Suprapubic skin (tissue), 4 donors: Measurements from ENCODE around the gene TRIM40. TPM values are rescaled to one million over a fixed set of nuclear protein-coding genes. Genes with fewer than 3 reads are reported as not detected.

Source experiments
- DNase-seq, 2 donors: peaks; one replicate each; pipeline ENCODE4 v3.0.0-alpha.2; 2019; ENCODE audit warnings: low spot score in 2 of 2
- H3K27ac ChIP-seq: fragments of 200-600 bp; sonication (generic); one replicate; pipeline ENCODE4 v1.5.1; 2019
- H3K27me3 ChIP-seq: fragments of 200-600 bp; sonication (generic); one replicate; pipeline ENCODE4 v1.5.1; 2019
- H3K36me3 ChIP-seq: fragments of 200-600 bp; sonication (generic); one replicate; pipeline ENCODE4 v1.5.1; 2019
- H3K4me1 ChIP-seq: fragments of 200-600 bp; sonication (generic); one replicate; pipeline ENCODE4 v1.5.1; 2019
- H3K4me3 ChIP-seq: fragments of 200-600 bp; sonication (generic); one replicate; pipeline ENCODE4 v1.5.1; 2019; ENCODE audit warnings: mild to moderate bottlenecking
- H3K9me3 ChIP-seq: fragments of 200-600 bp; sonication (generic); one replicate; pipeline ENCODE4 v1.5.1; 2019
- EP300 ChIP-seq: sonication (generic); formaldehyde crosslinking; IDR thresholded peaks from one replicate; pipeline ENCODE4 v1.6.1; 2017; ENCODE audit warnings: antibody characterized with exemption
- POLR2A ChIP-seq, 2 donors: fragments of 450-650 bp; IDR thresholded peaks; one replicate each; pipeline ENCODE4 v1.6.1; 2017; ENCODE audit warnings: antibody characterized with exemption in 2 of 2, mild to moderate bottlenecking in 2 of 2, moderate library complexity in 2 of 2
- POLR2AphosphoS5 ChIP-seq, 3 donors: sonication (generic); formaldehyde crosslinking; IDR thresholded peaks; one replicate each; pipeline ENCODE4 v1.6.1; 2017; ENCODE audit warnings: antibody characterized with exemption in 3 of 3
- WGBS: methylation state at CpG from one replicate; pipeline ENCODE4 v1.1.5; 2018; 5-methylcytosine and 5-hydroxymethylcytosine counted together
- total RNA-seq, 4 donors: library from RNA; depleted of rRNA; stranded (reverse); fragments of >200 nt; gene quantifications; one replicate each; pipeline ENCODE4 v1.1.0, GENCODE V29; 2016
- TF ChIP-seq, protein P1 (sequence below), 2 donors: fragments of 200-600 bp in 1 of 2; fragments of 450-650 bp in 1 of 2; sonication (generic) in 1 of 2; IDR thresholded peaks; one replicate each; pipeline ENCODE4 v1.5.1; 2016 to 2019; ENCODE audit warnings: antibody characterized with exemption in 2 of 2, mild to moderate bottlenecking in 1 of 2, moderate library complexity in 1 of 2

The TRIM40 gene
- total RNA-seq, 4 donors from 2014 or later = not detected

DNA sequence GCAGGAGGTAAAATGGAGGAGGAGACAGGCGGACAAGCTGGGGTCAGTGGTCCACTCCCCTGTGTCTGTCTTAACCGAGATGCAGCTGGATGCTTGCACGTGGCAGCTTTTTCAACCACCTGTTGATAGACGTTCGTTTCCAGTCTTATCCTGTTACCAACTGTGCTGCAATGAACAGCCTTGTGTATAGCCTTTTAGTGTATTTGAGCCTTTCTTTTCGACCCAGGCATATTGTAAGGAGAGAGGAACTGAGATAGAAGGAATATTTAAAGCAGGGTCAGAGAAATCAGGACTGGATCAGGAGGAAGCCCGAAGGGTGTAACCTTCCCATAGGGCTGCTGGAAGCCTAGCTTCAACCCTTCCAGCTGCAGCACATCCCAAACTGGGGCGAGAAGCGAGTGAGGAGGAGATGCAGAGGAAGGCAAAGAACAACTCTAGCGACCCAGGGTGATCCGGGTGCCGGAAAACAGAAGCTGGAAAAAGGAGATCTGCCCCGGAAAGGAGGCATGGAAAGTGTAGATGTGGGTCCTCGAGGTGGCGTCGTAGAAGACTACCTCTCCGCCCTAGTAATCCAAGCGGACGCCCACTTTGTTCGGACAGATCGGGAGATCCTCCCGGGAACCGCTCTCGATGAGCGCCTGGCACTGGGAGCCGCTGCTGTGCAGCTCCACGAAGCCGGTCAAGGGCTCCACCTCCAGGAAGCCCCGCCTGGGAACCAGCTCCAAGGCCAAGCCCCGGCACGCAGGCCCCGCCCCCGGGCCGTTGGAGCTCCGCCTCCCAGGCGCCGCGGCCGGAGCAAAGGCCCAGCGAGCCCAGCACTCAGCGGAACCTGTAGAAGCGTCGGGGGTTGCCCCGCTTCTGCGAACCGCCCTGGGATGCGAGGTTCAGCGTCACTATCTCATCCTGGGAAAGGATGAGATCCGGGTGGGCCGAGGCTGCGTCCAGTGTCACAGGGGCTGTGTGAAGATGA, 34.2 kb upstream of the TRIM40 start:
- Histone ChIP-seq H3K4me1 (peaks cover 36% of the 10 kb centered on the region), H3K9me3 (no peaks in the 10 kb centered on the region), H3K27me3 (peaks cover 27% of the 10 kb centered on the region), H3K27ac (peak overlapping the region; percentile 60), H3K4me3 (peak overlapping the region; percentile 46), H3K36me3 (no peaks in the 10 kb centered on the region)
- peak; percentile 91 to 93 for DNase-seq
- TF ChIP-seq POLR2A (IDR thresholded peaks at IDR 0.05) (no peak), EP300 (no peak), POLR2AphosphoS5 (IDR thresholded peaks at IDR 0.05) (no peak)
- TF ChIP-seq, protein P1, sequence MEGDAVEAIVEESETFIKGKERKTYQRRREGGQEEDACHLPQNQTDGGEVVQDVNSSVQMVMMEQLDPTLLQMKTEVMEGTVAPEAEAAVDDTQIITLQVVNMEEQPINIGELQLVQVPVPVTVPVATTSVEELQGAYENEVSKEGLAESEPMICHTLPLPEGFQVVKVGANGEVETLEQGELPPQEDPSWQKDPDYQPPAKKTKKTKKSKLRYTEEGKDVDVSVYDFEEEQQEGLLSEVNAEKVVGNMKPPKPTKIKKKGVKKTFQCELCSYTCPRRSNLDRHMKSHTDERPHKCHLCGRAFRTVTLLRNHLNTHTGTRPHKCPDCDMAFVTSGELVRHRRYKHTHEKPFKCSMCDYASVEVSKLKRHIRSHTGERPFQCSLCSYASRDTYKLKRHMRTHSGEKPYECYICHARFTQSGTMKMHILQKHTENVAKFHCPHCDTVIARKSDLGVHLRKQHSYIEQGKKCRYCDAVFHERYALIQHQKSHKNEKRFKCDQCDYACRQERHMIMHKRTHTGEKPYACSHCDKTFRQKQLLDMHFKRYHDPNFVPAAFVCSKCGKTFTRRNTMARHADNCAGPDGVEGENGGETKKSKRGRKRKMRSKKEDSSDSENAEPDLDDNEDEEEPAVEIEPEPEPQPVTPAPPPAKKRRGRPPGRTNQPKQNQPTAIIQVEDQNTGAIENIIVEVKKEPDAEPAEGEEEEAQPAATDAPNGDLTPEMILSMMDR (IDR thresholded peaks at IDR 0.05) = no peak
- 3% methylated on average over 45 of the region's 51 CpGs for WGBS

DNA sequence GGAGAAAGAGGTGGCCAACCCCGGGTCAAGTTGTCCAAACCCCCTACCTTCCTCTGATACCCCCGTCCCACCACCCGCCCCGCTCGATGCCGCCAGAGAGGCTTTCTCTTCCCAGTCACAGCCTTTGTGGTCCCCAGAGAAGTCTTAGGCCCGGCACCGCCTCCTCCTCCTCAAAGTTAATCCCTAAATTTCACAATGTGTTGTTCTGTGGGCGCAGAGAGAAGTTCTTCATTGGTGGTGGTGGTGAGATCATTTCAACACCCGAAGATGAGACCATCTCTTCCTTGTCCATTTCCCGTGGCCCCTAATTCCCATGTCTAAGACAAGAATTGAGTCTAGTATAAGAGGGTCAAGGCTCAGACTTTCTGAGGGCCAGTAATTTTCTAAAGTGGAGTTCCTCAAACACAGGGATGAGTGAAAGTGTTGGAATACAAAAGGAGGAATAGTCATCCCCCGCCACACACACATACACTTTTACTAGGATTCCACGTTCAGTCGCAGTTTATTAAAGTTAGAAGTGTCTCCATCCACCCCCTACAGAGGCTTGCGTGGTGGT, 33.4 kb upstream of the TRIM40 start:
- peak in 1 of 2 donors; percentile 88 for DNase-seq
- no peaks in the 10 kb centered on the region for H3K36me3 ChIP-seq
- 37% methylated on average over 14 of the region's 15 CpGs for WGBS
- H3K27ac ChIP-seq = peak overlapping the region; percentile 39
- peaks cover 33% of the 10 kb centered on the region for H3K27me3 ChIP-seq
- TF ChIP-seq EP300 (no peak), POLR2AphosphoS5 (IDR thresholded peaks at IDR 0.05) (no peak), POLR2A (IDR thresholded peaks at IDR 0.05) (no peak)
- TF ChIP-seq, protein P1 (IDR thresholded peaks at IDR 0.05) = no peak
- H3K9me3 ChIP-seq = no peaks in the 10 kb centered on the region
- H3K4me1 ChIP-seq = peaks cover 36% of the 10 kb centered on the region
- H3K4me3 ChIP-seq = peak overlapping the region; percentile 53

DNA sequence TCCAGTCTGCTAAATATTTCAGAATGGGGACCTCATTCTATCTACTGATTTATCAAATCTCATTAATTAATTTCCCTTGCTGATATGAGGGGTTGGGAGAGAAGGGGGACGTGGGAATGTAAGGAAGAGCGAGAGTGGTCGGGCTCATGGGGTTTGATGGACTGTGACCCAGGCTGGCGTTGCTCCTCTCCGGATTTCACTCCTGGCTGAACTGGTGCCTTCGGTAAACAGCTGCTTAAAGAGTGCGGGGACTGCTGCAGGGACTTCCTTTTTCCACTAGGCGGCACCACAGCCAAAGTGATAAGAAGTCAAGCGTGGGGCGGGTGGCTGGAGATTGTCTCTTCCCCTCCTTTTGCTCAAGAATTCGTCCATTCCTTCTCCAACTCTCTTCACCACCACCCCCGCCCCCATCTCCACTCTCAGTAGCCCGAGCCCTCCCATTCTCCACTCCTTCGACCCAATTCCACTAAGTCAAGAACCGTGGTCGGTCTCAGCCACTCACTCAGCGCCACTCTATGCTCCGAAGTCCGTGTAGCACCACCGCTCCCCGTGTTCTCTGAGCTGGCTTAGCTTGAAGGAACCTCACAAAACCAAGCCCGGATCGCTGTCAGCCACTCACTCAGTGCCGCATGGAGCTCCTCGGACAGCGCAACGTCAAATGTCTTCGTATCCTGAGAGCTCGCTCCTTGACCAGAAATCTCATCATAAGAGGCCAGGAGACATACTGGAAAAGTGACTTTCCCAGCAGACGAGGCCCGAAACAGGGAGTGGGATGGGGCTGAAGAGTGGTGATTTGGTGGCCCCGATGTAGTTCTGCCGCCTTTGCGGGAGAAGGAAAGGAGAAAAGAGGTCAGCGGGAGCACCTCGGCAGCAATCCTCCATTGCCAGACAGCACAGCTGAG, 32.7 kb upstream of the TRIM40 start:
- peak overlapping the region; percentile 53 for H3K4me3 ChIP-seq
- 2% methylated on average over 36 of the region's 36 CpGs for WGBS
- H3K4me1 ChIP-seq = peaks cover 36% of the 10 kb centered on the region
- H3K27me3 ChIP-seq = peaks cover 35% of the 10 kb centered on the region
- TF ChIP-seq EP300 = no peak
- TF ChIP-seq, protein P1 (IDR thresholded peaks at IDR 0.05) = peak; percentile 90 to 93
- H3K9me3 ChIP-seq = no peaks in the 10 kb centered on the region
- DNase-seq = peak; percentile 93 to 94
- H3K36me3 ChIP-seq = no peaks in the 10 kb centered on the region
- peak overlapping the region; percentile 39 for H3K27ac ChIP-seq

DNA sequence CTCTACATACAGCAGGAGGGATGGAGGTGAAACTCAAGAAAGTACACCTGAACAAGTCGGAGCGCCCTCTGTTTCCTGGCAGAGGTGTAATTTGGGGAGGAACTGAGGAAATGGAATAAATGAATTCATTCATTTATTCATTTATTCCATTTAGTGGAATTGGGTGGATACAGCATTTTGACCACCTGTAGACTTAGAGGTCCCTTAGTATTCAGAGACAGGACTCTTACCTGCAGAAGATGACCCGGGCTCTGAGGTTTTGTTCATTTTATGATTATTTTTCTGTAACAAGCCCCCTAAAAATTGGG, 32.1 kb upstream of the TRIM40 start:
- Histone ChIP-seq H3K9me3 (no peaks in the 10 kb centered on the region), H3K4me3 (peak overlapping the region; percentile 53), H3K4me1 (peaks cover 36% of the 10 kb centered on the region), H3K27ac (no peak overlapping the region), H3K36me3 (no peaks in the 10 kb centered on the region), H3K27me3 (peaks cover 34% of the 10 kb centered on the region)
- no peak for DNase-seq
- WGBS = 40% methylated on average over 3 of the region's 3 CpGs
- TF ChIP-seq EP300 = no peak
- TF ChIP-seq POLR2A (IDR thresholded peaks at IDR 0.05) = no peak
- TF ChIP-seq, protein P1 (IDR thresholded peaks at IDR 0.05) = no peak
- no peak for TF ChIP-seq POLR2AphosphoS5 (IDR thresholded peaks at IDR 0.05)
